Measurements from ENCODE around the gene CAMSAP3. TPM values are rescaled to one million over a fixed set of nuclear protein-coding genes. Genes with fewer than 3 reads are reported as not detected.

CAMSAP3 gene
- total RNA-seq, 1 experiment from 2014 or later, result 28.4 TPM

DNA sequence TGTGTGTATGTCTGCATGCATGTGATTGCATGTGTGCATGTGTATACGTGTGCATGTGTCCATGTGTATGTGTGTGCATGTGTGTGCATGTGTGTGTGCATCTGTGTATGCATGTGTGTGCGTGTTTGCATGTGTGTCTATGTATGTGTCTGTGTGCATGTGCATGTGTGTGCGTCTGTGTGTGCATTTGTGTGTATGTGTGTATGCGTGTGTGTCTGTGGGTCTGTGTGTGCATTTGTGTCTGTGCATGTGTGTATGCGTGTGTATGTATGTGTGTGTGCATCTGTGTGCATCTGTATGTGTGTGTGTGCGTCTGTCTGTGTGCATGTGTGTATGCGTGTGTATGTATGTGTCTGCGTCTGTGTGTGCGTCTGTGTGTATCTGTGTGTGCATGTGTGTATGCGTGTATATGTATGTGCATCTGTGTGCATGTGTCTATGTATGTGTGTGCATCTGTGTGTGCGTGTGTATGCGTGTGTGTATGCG is 44.2 kb downstream of the CAMSAP3 start:
- no peak overlapping the region for H2BK15ac ChIP-seq (ENCODE audit: low read depth, low read length)
- peak overlapping the region in 1 of 2 experiments; percentile 11; a peak in 1 of 5 replicates for H3K4me3 Mint-ChIP-seq
- H3K9me3 ChIP-seq (ENCODE audit: control insufficient read depth, low read depth, low read length), result no peaks in the 10 kb centered on the region
- H3K79me1 ChIP-seq (ENCODE audit: insufficient read depth, low read depth, low read length, poor library complexity, severe bottlenecking), result no peaks in the 10 kb centered on the region
- peaks cover 19% of the 10 kb centered on the region for H3K27me3 Mint-ChIP-seq (ENCODE audit: low read depth)
- H3K4ac ChIP-seq (ENCODE audit: low read depth, low read length), result no peak overlapping the region
- WGBS (ENCODE audit: extremely low coverage, insufficient read length, low lambda C conversion rate), result no CpG with 5 or more reads among the region's 13 CpGs
- TF ChIP-seq, protein P1, sequence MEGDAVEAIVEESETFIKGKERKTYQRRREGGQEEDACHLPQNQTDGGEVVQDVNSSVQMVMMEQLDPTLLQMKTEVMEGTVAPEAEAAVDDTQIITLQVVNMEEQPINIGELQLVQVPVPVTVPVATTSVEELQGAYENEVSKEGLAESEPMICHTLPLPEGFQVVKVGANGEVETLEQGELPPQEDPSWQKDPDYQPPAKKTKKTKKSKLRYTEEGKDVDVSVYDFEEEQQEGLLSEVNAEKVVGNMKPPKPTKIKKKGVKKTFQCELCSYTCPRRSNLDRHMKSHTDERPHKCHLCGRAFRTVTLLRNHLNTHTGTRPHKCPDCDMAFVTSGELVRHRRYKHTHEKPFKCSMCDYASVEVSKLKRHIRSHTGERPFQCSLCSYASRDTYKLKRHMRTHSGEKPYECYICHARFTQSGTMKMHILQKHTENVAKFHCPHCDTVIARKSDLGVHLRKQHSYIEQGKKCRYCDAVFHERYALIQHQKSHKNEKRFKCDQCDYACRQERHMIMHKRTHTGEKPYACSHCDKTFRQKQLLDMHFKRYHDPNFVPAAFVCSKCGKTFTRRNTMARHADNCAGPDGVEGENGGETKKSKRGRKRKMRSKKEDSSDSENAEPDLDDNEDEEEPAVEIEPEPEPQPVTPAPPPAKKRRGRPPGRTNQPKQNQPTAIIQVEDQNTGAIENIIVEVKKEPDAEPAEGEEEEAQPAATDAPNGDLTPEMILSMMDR (conservative IDR thresholded peaks at IDR 0.05), result no peak
- H4K91ac ChIP-seq (ENCODE audit: insufficient read length, low read depth, low read length), result no peak overlapping the region
- H3K4me1 Mint-ChIP-seq, result peaks cover 0 to 13% of the 10 kb centered on the region in 2 experiments; a peak in 2 of 4 replicates
- H3K27me3 ChIP-seq (ENCODE audit: insufficient read depth, low read length), result peaks cover 15% of the 10 kb centered on the region; the same call in 1 of the 2 replicates
- no peak overlapping the region for H2BK12ac ChIP-seq (ENCODE audit: insufficient read length, low read depth, low read length)
- H3K23ac ChIP-seq (ENCODE audit: insufficient read length, low read depth, low read length), result no peak overlapping the region
- H4K8ac ChIP-seq (replicated peaks; ENCODE audit: insufficient read length, low read depth, low read length), result no peak overlapping the region
- no peak overlapping the region for H3T11ph ChIP-seq (ENCODE audit: low read length)
- no peak overlapping the region for H2AK5ac ChIP-seq (ENCODE audit: insufficient read length, low read length)
- no peak for DNase-seq
- H4K20me1 ChIP-seq (ENCODE audit: control insufficient read depth, insufficient read depth, insufficient read length), result no peaks in the 10 kb centered on the region
- no peaks in the 10 kb centered on the region for H3K9me3 Mint-ChIP-seq
- H3K27ac ChIP-seq (ENCODE audit: insufficient read length, low read depth, low read length), result no peak overlapping the region
- H2BK120ac ChIP-seq (ENCODE audit: low read depth, low read length, poor library complexity, severe bottlenecking), result no peak overlapping the region
- H3K4me2 ChIP-seq (ENCODE audit: insufficient read depth, insufficient read length, low read length), result no peak overlapping the region
- H3K18ac ChIP-seq (ENCODE audit: insufficient read length, low read depth, low read length), result no peak overlapping the region
- H3K56ac ChIP-seq (ENCODE audit: insufficient read length, low read depth, low read length), result no peak overlapping the region
- H2BK5ac ChIP-seq (ENCODE audit: insufficient read length, low read length), result no peak overlapping the region
- no peak overlapping the region for H3K27ac Mint-ChIP-seq
- no peaks in the 10 kb centered on the region for H3K23me2 ChIP-seq (ENCODE audit: insufficient read length, low read depth, low read length, poor library complexity, severe bottlenecking)
- H3K4me1 ChIP-seq (ENCODE audit: insufficient read depth, low read length), result no peaks in the 10 kb centered on the region
- no peaks in the 10 kb centered on the region for H3K79me2 ChIP-seq (ENCODE audit: insufficient read depth, low read length)
- no peak overlapping the region for H3K14ac ChIP-seq (ENCODE audit: insufficient read depth, low read length)
- peaks cover 9 to 26% (median 17%) of the 10 kb centered on the region in 3 experiments for H3K36me3 Mint-ChIP-seq (ENCODE audit: insufficient read depth in 1 of 3, low read depth in 3 of 3)
- no peak overlapping the region for H4K5ac ChIP-seq (ENCODE audit: insufficient read length, low read depth, low read length)
- H2AFZ ChIP-seq (ENCODE audit: low read length), result no peak overlapping the region
- H3K9ac ChIP-seq (ENCODE audit: extremely low read depth, insufficient read length, low read length), result no peak overlapping the region
- H2BK20ac ChIP-seq (ENCODE audit: low read depth, low read length, poor library complexity, severe bottlenecking), result no peak overlapping the region

Data from H9 (cell line).